K562 (cell line): ENCODE data around the gene NFE2. TPM values are rescaled to one million over a fixed set of nuclear protein-coding genes. Genes with fewer than 3 reads are reported as not detected.

Source experiments
- HMG20B ChIP-seq: fragments of 250-450 bp; sonication (Bioruptor Pico); IDR thresholded peaks from 2 replicates; pipeline ENCODE4 v1.5.0; 2021; ENCODE audit warnings: mild to moderate bottlenecking
- KLF10 ChIP-seq: fragments of 250-450 bp; sonication (Bioruptor Pico); IDR thresholded peaks from 2 replicates; pipeline ENCODE4 v1.6.1; 2021; ENCODE audit warnings: matching md5 sums
- MCM7 ChIP-seq, 2 experiments: fragments of 450-650 bp; IDR thresholded peaks; 2 replicates each; pipeline ENCODE4 v1.6.1; 2016 to 2018
- NBN ChIP-seq: fragments of 450-650 bp; IDR thresholded peaks from 2 replicates; pipeline ENCODE4 v1.6.1; 2016; ENCODE audit warnings: low read depth, mild to moderate bottlenecking
- NELFE ChIP-seq: IDR thresholded peaks from 2 replicates; pipeline ENCODE4 v1.6.1; 2011; ENCODE audit warnings: mild to moderate bottlenecking; ENCODE audit not compliant: insufficient read depth, insufficient read length
- PRDM10 ChIP-seq: fragments of 450-650 bp; IDR thresholded peaks from 2 replicates; pipeline ENCODE4 v1.6.1; 2018; ENCODE audit not compliant: partially characterized antibody
- SRSF7 ChIP-seq: fragments of 200-400 bp; formaldehyde crosslinking; optimal IDR thresholded peaks from 2 replicates; pipeline ENCODE3; 2017; ENCODE audit warnings: mild to moderate bottlenecking, low read depth, low read length
- ZBTB1 ChIP-seq: sonication (generic); formaldehyde crosslinking; IDR thresholded peaks from 2 replicates; pipeline ENCODE4 v1.8.1; 2023; ENCODE audit warnings: missing genetic modification reagents, low read depth, mild to moderate bottlenecking, borderline replicate concordance
- ZKSCAN1 ChIP-seq: fragments of 150-350 bp; IDR thresholded peaks from 2 replicates; pipeline ENCODE4 v1.6.1; 2016; ENCODE audit warnings: low read depth, low read length
- ZNF217 ChIP-seq: sonication (generic); formaldehyde crosslinking; IDR thresholded peaks from 2 replicates; pipeline ENCODE4 v1.8.0; 2022; ENCODE audit warnings: mild to moderate bottlenecking, missing genetic modification reagents
- ZNF354B ChIP-seq: fragments of 250-450 bp; sonication (Bioruptor Pico); IDR thresholded peaks from 2 replicates; pipeline ENCODE4 v1.4.0; 2020
- polyA plus RNA-seq, 8 experiments: library from polyadenylated mRNA; depleted of rRNA in 4 of 8; stranded (reverse) in 5 of 8; unstranded in 3 of 8; fragments of >200 nt; fragmentation: Nextera tagmentation in 2 of 8; fragmentation: Illumina TruSeq in 1 of 8; extraction: Ambion mirVana in 2 of 8; extraction: Trizol in 1 of 8; gene quantifications; 2 replicates each; pipeline versions ENCODE4 v1.2.1 to v1.2.3, GENCODE V29; 2011 to 2014; ENCODE audit warnings: inconsistent platforms in 1 of 8, missing spikeins in 1 of 8
- total RNA-seq, 7 experiments: library from RNA; depleted of rRNA in 6 of 7; stranded (reverse); fragments of >200 nt in 6 of 7; fragmentation: Illumina TruSeq in 2 of 7; extraction: Trizol in 2 of 7; gene quantifications; 2 replicates each; pipeline versions ENCODE4 v1.2.1 to v1.2.3, GENCODE V29; 2011 to 2021; ENCODE audit warnings: low replicate concordance in 1 of 7
- TF ChIP-seq, protein P1 (sequence below): fragments of 250-450 bp; sonication (Bioruptor Pico); IDR thresholded peaks from 2 replicates; pipeline ENCODE4 v1.4.0; 2020; ENCODE audit warnings: mild to moderate bottlenecking, moderate library complexity
- TF ChIP-seq, protein P2 (sequence below): fragments of 250-450 bp; sonication (Bioruptor Pico); IDR thresholded peaks from 2 replicates; pipeline ENCODE4 v1.5.0; 2020; ENCODE audit warnings: mild to moderate bottlenecking
- TF ChIP-seq, protein P3 (sequence below): fragments of 450-650 bp; IDR thresholded peaks from one replicate; pipeline ENCODE4 v1.6.1; 2018; ENCODE audit warnings: mild to moderate bottlenecking, moderate library complexity; ENCODE audit not compliant: partially characterized antibody

NFE2 gene
- total and polyA plus RNA-seq, 9 of the 15 experiments (the other 6 are each of a cell fraction or from before 2014, with no cell fraction given): 12.3 to 282 (median 208) TPM

- TF ChIP-seq PRDM10 (peak; percentile 66), HMG20B (CRISPR knock-in tag) (no peak), ZNF217 (CRISPR knock-in tag) (no peak), MCM7 (IDR thresholded peaks at IDR 0.05) (no peak), NBN (peak; percentile 50), ZBTB1 (CRISPR knock-in tag) (no peak), NELFE (no peak), SRSF7 (no peak), ZKSCAN1 (no peak), ZNF354B (CRISPR knock-in tag) (no peak), KLF10 (CRISPR knock-in tag) (no peak)
- TF ChIP-seq, protein P1, sequence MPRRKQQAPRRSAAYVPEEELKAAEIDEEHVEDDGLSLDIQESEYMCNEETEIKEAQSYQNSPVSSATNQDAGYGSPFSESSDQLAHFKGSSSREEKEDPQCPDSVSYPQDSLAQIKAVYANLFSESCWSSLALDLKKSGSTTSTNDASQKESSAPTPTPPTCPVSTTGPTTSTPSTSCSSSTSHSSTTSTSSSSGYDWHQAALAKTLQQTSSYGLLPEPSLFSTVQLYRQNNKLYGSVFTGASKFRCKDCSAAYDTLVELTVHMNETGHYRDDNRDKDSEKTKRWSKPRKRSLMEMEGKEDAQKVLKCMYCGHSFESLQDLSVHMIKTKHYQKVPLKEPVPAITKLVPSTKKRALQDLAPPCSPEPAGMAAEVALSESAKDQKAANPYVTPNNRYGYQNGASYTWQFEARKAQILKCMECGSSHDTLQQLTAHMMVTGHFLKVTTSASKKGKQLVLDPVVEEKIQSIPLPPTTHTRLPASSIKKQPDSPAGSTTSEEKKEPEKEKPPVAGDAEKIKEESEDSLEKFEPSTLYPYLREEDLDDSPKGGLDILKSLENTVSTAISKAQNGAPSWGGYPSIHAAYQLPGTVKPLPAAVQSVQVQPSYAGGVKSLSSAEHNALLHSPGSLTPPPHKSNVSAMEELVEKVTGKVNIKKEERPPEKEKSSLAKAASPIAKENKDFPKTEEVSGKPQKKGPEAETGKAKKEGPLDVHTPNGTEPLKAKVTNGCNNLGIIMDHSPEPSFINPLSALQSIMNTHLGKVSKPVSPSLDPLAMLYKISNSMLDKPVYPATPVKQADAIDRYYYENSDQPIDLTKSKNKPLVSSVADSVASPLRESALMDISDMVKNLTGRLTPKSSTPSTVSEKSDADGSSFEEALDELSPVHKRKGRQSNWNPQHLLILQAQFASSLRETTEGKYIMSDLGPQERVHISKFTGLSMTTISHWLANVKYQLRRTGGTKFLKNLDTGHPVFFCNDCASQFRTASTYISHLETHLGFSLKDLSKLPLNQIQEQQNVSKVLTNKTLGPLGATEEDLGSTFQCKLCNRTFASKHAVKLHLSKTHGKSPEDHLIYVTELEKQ (CRISPR knock-in tag): no peak
- TF ChIP-seq, protein P2, sequence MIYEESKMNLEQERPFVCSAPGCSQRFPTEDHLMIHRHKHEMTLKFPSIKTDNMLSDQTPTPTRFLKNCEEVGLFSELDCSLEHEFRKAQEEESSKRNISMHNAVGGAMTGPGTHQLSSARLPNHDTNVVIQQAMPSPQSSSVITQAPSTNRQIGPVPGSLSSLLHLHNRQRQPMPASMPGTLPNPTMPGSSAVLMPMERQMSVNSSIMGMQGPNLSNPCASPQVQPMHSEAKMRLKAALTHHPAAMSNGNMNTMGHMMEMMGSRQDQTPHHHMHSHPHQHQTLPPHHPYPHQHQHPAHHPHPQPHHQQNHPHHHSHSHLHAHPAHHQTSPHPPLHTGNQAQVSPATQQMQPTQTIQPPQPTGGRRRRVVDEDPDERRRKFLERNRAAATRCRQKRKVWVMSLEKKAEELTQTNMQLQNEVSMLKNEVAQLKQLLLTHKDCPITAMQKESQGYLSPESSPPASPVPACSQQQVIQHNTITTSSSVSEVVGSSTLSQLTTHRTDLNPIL (CRISPR knock-in tag): no peak
- TF ChIP-seq, protein P3, sequence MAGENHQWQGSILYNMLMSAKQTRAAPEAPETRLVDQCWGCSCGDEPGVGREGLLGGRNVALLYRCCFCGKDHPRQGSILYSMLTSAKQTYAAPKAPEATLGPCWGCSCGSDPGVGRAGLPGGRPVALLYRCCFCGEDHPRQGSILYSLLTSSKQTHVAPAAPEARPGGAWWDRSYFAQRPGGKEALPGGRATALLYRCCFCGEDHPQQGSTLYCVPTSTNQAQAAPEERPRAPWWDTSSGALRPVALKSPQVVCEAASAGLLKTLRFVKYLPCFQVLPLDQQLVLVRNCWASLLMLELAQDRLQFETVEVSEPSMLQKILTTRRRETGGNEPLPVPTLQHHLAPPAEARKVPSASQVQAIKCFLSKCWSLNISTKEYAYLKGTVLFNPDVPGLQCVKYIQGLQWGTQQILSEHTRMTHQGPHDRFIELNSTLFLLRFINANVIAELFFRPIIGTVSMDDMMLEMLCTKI: no peak
Observed at GRCh38 chr12:54324617-54325441, 24.0 kb upstream of the NFE2 start, which contains the start of gene COPZ1 (continued).
